CD4-positive, alpha-beta T cell treated with Interferon gamma for 1 hour (primary cell): ENCODE results near the gene REEP2.
A peak's percentile ranks its signal among the peaks of the same experiment; 100 is the strongest.
"Not testable (repeated sequence)": the region's sequence is repeated elsewhere in the genome, so short reads cannot be mapped to it uniquely, and the experiment has no call there.

Source experiments
- DNase-seq: peaks from one replicate; pipeline ENCODE4 v3.0.0-alpha.2; 2020

Gene REEP2

DNA sequence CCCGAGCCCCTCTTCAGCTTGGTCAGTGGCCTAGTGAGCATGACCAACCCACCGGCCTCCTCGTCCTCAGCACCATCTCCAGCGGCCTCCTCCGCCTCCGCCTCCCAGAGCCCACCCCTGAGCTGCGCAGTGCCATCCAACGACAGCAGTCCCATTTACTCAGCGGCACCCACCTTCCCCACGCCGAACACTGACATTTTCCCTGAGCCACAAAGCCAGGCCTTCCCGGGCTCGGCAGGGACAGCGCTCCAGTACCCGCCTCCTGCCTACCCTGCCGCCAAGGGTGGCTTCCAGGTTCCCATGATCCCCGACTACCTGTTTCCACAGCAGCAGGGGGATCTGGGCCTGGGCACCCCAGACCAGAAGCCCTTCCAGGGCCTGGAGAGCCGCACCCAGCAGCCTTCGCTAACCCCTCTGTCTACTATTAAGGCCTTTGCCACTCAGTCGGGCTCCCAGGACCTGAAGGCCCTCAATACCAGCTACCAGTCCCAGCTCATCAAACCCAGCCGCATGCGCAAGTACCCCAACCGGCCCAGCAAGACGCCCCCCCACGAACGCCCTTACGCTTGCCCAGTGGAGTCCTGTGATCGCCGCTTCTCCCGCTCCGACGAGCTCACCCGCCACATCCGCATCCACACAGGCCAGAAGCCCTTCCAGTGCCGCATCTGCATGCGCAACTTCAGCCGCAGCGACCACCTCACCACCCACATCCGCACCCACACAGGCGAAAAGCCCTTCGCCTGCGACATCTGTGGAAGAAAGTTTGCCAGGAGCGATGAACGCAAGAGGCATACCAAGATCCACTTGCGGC, 28.2 kb downstream of the REEP2 start:
- DNase-seq, result peak; percentile 14

DNA sequence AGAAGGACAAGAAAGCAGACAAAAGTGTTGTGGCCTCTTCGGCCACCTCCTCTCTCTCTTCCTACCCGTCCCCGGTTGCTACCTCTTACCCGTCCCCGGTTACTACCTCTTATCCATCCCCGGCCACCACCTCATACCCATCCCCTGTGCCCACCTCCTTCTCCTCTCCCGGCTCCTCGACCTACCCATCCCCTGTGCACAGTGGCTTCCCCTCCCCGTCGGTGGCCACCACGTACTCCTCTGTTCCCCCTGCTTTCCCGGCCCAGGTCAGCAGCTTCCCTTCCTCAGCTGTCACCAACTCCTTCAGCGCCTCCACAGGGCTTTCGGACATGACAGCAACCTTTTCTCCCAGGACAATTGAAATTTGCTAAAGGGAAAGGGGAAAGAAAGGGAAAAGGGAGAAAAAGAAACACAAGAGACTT, 28.9 kb downstream of the REEP2 start:
- DNase-seq, result no peak

GRCh38 chr5:138468133-138468965, 29.5 kb downstream of the REEP2 start:
- DNase-seq, result peak; percentile 25

- DNase-seq, result no peak
Measured at GRCh38 chr5:138468966-138469539, 30.2 kb downstream of the REEP2 start.

GRCh38 chr5:138469540-138470321, 30.9 kb downstream of the REEP2 start:
- peak; percentile 68 for DNase-seq

DNA sequence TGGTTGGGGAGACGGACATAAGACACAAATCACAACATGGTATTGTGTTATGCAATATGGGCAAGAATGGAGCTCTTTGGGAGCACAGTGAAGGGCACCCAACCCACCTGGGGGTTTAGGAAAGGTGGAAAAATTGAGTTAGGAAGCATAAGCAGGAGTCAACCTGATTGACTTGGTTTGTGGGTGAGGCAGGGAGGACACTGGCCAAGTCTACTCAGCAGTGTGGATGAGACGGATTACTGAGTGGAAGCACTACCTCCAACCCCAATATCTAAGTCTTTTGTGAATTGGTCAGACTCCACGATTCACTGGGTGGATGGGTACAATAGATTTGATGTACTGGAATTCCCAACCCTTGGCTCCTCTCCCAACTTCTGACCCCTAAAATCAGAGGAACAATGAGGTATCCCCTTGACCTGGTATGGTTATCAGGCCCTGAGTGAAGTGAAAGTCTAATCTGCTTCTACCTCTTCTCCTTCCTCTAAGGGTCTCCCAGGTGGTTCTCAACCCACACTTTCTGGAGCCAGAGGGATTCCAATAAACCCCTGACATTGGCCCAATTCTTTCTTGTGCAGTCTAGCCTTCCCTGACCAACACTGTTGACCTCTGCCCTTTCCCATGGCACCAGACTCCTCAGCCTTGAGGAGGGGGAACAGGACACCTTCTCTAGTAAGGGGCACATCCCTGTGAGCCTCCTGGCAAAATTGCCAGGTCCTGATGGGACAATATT, 31.6 kb downstream of the REEP2 start:
- DNase-seq, result no peak

GRCh38 chr5:138471052-138471361, 32.1 kb downstream of the REEP2 start:
- DNase-seq, result no peak

GRCh38 chr5:138472353-138472752, 33.5 kb downstream of the REEP2 start:
- DNase-seq, result no peak

GRCh38 chr5:138473151-138473550, 34.3 kb downstream of the REEP2 start:
- DNase-seq, result not testable (repeated sequence)

- no peak for DNase-seq
Measured at GRCh38 chr5:138476918-138477317, 38.1 kb downstream of the REEP2 start.

- DNase-seq, result no peak
Measured at GRCh38 chr5:138482638-138483037, 43.8 kb downstream of the REEP2 start.

DNA sequence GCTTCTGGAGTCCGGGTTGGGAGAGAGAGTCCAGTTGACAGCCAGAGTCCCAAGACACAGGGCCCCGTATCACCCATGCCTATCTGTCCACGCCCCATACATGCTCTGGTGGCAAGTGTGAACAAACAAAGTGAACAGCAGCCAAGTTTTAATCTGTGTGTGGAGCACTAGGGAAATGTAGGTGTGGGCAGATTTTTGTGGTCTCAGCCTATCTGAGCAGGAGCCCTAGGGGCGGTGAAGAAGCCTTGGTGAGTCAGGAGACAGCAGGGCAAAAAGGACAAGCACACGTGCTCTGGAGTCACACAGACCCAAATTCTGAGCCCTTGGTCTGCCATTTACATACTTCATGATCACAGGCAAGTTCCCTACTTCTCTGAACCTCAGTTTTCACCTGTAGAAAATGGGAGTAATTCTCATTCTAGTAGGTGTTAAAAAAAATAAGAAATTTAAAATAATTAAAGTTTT, 49.7 kb downstream of the REEP2 start:
- DNase-seq, result no peak

DNA sequence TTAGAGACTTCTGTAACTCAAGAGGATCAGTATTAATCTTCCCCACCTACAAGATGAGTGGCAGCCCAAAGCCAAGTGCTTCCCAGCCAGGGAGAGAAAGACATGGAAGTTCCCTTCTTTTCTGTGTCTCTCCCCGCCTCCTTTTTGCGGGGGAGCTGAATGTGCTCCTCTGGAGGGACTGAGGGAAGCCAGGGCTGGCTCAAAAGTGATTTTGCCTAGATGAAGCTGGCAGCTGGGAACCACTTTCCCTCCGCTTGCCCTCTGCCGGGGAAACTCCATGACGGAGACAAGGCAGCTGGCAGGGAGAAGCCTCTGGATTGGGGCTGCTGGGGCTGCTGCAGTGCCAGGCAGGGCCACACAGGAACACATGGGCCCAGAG, 50.8 kb downstream of the REEP2 start:
- DNase-seq, result no peak

GRCh38 chr5:138490648-138491283, 51.9 kb downstream of the REEP2 start:
- DNase-seq, result no peak

- DNase-seq, result no peak
Measured at GRCh38 chr5:138491284-138491648, 52.4 kb downstream of the REEP2 start.

GRCh38 chr5:138491669-138492559, 53.1 kb downstream of the REEP2 start:
- peak; percentile 86 for DNase-seq

- no peak for DNase-seq
Measured at GRCh38 chr5:138492560-138493045, 53.7 kb downstream of the REEP2 start.

GRCh38 chr5:138495351-138495750, 56.5 kb downstream of the REEP2 start:
- DNase-seq, result no peak
